Adrenal gland (tissue), 12 donors: ENCODE results near the gene KCNAB1. TPM values are rescaled to one million over a fixed set of nuclear protein-coding genes. Genes with fewer than 3 reads are reported as not detected.

ENCODE experiments used
- DNase-seq, 7 donors: peaks; one replicate each; pipeline ENCODE4 v3.0.0-alpha.2; 2019 to 2020
- H3K27ac ChIP-seq, 5 donors: fragments of 200-600 bp; sonication (generic) in 4 of 5; 1 replicate in 3 of 5; 2 replicates in 2 of 5; pipeline versions ENCODE4 v1.5.1 to v1.8.0; 2016 to 2020; ENCODE audit warnings: mild to moderate bottlenecking in 1 of 5
- H3K27me3 ChIP-seq: fragments of 200-600 bp; 2 replicates; pipeline ENCODE4 v1.8.0; 2021
- H3K36me3 ChIP-seq, 2 donors: fragments of 200-600 bp; replicated peaks in 1 of 2; 1 replicate in 1 of 2; 2 replicates in 1 of 2; pipeline versions ENCODE4 v1.5.1 to v1.8.0; 2018 to 2022
- H3K4me1 ChIP-seq, 2 donors: fragments of 200-600 bp; replicated peaks in 1 of 2; 1 replicate in 1 of 2; 2 replicates in 1 of 2; pipeline versions ENCODE4 v1.5.1 to v1.8.0; 2018 to 2021
- H3K4me3 ChIP-seq, 4 donors: fragments of 200-600 bp; sonication (generic) in 3 of 4; one replicate each; pipeline ENCODE4 v1.5.1; 2016 to 2018
- H3K9me3 ChIP-seq, 3 donors: fragments of 200-600 bp; sonication (generic) in 1 of 3; replicated peaks in 1 of 3; 1 replicate in 2 of 3; 2 replicates in 1 of 3; pipeline versions ENCODE4 v1.5.1 to v1.8.0; 2016 to 2021
- CTCF ChIP-seq, 6 experiments: fragments of 450-650 bp in 4 of 6; fragments of 200-600 bp in 2 of 6; sonication (generic) in 1 of 6; IDR thresholded peaks; 1 replicate in 5 of 6; 2 replicates in 1 of 6; pipeline versions ENCODE4 v1.5.1 to v1.8.0; 2016 to 2021; ENCODE audit warnings: antibody characterized with exemption in 6 of 6, mild to moderate bottlenecking in 2 of 6, moderate library complexity in 1 of 6
- POLR2A ChIP-seq, 2 donors: fragments of 450-650 bp; IDR thresholded peaks; one replicate each; pipeline ENCODE4 v1.6.1; 2017; ENCODE audit warnings: antibody characterized with exemption in 2 of 2, mild to moderate bottlenecking in 2 of 2, moderate library complexity in 1 of 2
- WGBS, 4 donors: extraction: QIAGEN DNeasy Blood & Tissue Kit in 2 of 4; methylation state at CpG; one replicate each; pipeline versions ENCODE4 v1.1.5 to v1.1.7; 2013 to 2017; 5-methylcytosine and 5-hydroxymethylcytosine counted together
- intact Hi-C, 2 donors: fragments of 100-400 bp; cut with DNase I; formaldehyde crosslinking; loops; one replicate each; pipeline versions ENCODE4 v1.14.1 to v1.15.0; 2022 to 2023
- polyA plus RNA-seq, 3 donors: library from polyadenylated mRNA; stranded (reverse); fragments of 200-250 nt in 2 of 3; fragments of 350-450 nt in 1 of 3; fragmentation: Illumina TruSeq in 1 of 3; extraction: RNeasy Lipid Tissue Mini Kit (QIAGEN cat#74804) in 1 of 3; gene quantifications; one replicate each; pipeline ENCODE4 v1.2.3, GENCODE V29; 2013 to 2014
- total RNA-seq, 9 donors: library from RNA; depleted of rRNA in 4 of 9; stranded (reverse); fragments of >200 nt in 4 of 9; fragments of 120-200 nt in 1 of 9; fragmentation: NEBNext Ultra II Directional in 1 of 9; extraction: Animal tissue kit (Norgen Biotek cat#: 25700) in 1 of 9; gene quantifications; one replicate each; pipeline versions ENCODE4 v1.1.0 to v1.2.4, GENCODE V29; 2013 to 2023
- donor health status: healthy with polysubstance abuse.
- donor health status: Bipolar disorder and iron deficiency.
- donor health status: DM: yes; HTN: yes; CAD: no.
- donor health status: DM: no; HTN: no; CAD: no.
- donor health status: DM: no; HTN: no; CAD: no.
- donor health status: DM: yes; HTN: yes; CAD: no.

The KCNAB1 gene
- total and polyA plus RNA-seq, 12 donors = 0.36 to 5.0 (median 1.5) TPM

GRCh38 chr3:156409694-156410093, 289.3 kb downstream of the KCNAB1 start:
- intact Hi-C loops = no loop called here
- Histone ChIP-seq H3K9me3 (no peaks in the 10 kb centered on the region), H3K36me3 (no peaks in the 10 kb centered on the region), H3K4me3 (no peak overlapping the region), H3K4me1 (no peaks in the 10 kb centered on the region), H3K27me3 (no peaks in the 10 kb centered on the region), H3K27ac (no peak overlapping the region)
- no peak for DNase-seq
- TF ChIP-seq POLR2A (IDR thresholded peaks at IDR 0.05) (no peak), CTCF (IDR thresholded peaks at IDR 0.05) (no peak)
- 60 to 74% (median 68%) methylated on average over 3 of the region's 3 CpGs for WGBS, 4 donors

- intact Hi-C loops = no loop called here
- WGBS, 4 donors = 62 to 83% (median 68%) methylated on average over 1 of the region's 1 CpG
- H3K27ac ChIP-seq = no peak overlapping the region
- DNase-seq = no peak
- no peaks in the 10 kb centered on the region for H3K36me3 ChIP-seq
- no peaks in the 10 kb centered on the region for H3K4me1 ChIP-seq
- H3K4me3 ChIP-seq = no peak overlapping the region
- no peak for TF ChIP-seq CTCF (IDR thresholded peaks at IDR 0.05)
- H3K27me3 ChIP-seq = no peaks in the 10 kb centered on the region
- no peaks in the 10 kb centered on the region for H3K9me3 ChIP-seq
Measured at GRCh38 chr3:156412600-156412999, 292.2 kb downstream of the KCNAB1 start.

GRCh38 chr3:156413293-156413892, 293.0 kb downstream of the KCNAB1 start:
- no peaks in the 10 kb centered on the region for H3K27me3 ChIP-seq
- no peak overlapping the region for H3K27ac ChIP-seq
- no peak for DNase-seq
- intact Hi-C loops = no loop called here
- H3K9me3 ChIP-seq = no peaks in the 10 kb centered on the region
- H3K4me1 ChIP-seq = no peaks in the 10 kb centered on the region
- 78 to 81% (median 79%) methylated on average over 4 of the region's 4 CpGs for WGBS, 4 donors
- TF ChIP-seq POLR2A (IDR thresholded peaks at IDR 0.05) (no peak), CTCF (IDR thresholded peaks at IDR 0.05) (no peak)
- no peaks in the 10 kb centered on the region for H3K36me3 ChIP-seq
- no peak overlapping the region for H3K4me3 ChIP-seq

- no peaks in the 10 kb centered on the region for H3K9me3 ChIP-seq
- WGBS, 4 donors = 79 to 86% (median 83%) methylated on average over 3 of the region's 3 CpGs
- intact Hi-C loops = no loop called here
- H3K4me3 ChIP-seq = no peak overlapping the region
- H3K27me3 ChIP-seq = no peaks in the 10 kb centered on the region
- H3K4me1 ChIP-seq = no peaks in the 10 kb centered on the region
- H3K36me3 ChIP-seq = no peaks in the 10 kb centered on the region
- no peak overlapping the region for H3K27ac ChIP-seq
- no peak for DNase-seq
- no peak for TF ChIP-seq POLR2A (IDR thresholded peaks at IDR 0.05)
- no peak for TF ChIP-seq CTCF (IDR thresholded peaks at IDR 0.05)
Measured at GRCh38 chr3:156416846-156417558, 296.6 kb downstream of the KCNAB1 start.
